GM18909 (cell line): ENCODE measurements around the gene CSRP3.

Experiments
- ATAC-seq: cut with Tn5 transposase; IDR thresholded peaks from one replicate; pipeline ENCODE4 v1.9.1; 2021; ENCODE audit warnings: mild to moderate bottlenecking; ENCODE audit not compliant: unreplicated experiment, poor library complexity

The CSRP3 gene

GRCh38 chr11:19226378-19227195, 24.8 kb upstream of the CSRP3 start:
- no peak for ATAC-seq

- ATAC-seq = no peak
These were observed 23.8 kb upstream of the CSRP3 start for GRCh38 chr11:19225581-19225980.

- no peak for ATAC-seq
These were observed 23.3 kb upstream of the CSRP3 start for GRCh38 chr11:19225123-19225522.

- ATAC-seq = no peak
These were observed 19.3 kb upstream of the CSRP3 start for GRCh38 chr11:19220903-19221724.

GRCh38 chr11:19218786-19219460, 17.1 kb upstream of the CSRP3 start:
- ATAC-seq = no peak

- no peak for ATAC-seq
These were observed 16.4 kb upstream of the CSRP3 start for GRCh38 chr11:19218216-19218615.

- ATAC-seq = no peak
These were observed 15.1 kb upstream of the CSRP3 start for GRCh38 chr11:19216709-19217374.

- no peak for ATAC-seq
These were observed 14.2 kb upstream of the CSRP3 start for GRCh38 chr11:19216021-19216420.

GRCh38 chr11:19209617-19210370, 8.0 kb upstream of the CSRP3 start:
- ATAC-seq = no peak

- ATAC-seq = no peak
These were observed 7.3 kb upstream of the CSRP3 start for GRCh38 chr11:19208959-19209546.

- no peak for ATAC-seq
These were observed 6.4 kb upstream of the CSRP3 start for GRCh38 chr11:19208181-19208580.

GRCh38 chr11:19204836-19205235, 3.1 kb upstream of the CSRP3 start:
- no peak for ATAC-seq

GRCh38 chr11:19200410-19201201, 1.2 kb downstream of the CSRP3 start:
- ATAC-seq = no peak

- no peak for ATAC-seq
These were observed 2.0 kb downstream of the CSRP3 start for GRCh38 chr11:19199771-19200170.

- no peak for ATAC-seq
These were observed 2.7 kb downstream of the CSRP3 start for GRCh38 chr11:19199048-19199447.

- ATAC-seq = no peak
These were observed 5.4 kb downstream of the CSRP3 start for GRCh38 chr11:19196432-19196831.

GRCh38 chr11:19194620-19195308, 7.0 kb downstream of the CSRP3 start:
- no peak for ATAC-seq

- ATAC-seq = no peak
These were observed 7.9 kb downstream of the CSRP3 start for GRCh38 chr11:19193916-19194315.
